Aorta (tissue), 5 donors: ENCODE data around the gene FNDC3B. TPM values are rescaled to one million over a fixed set of nuclear protein-coding genes. Genes with fewer than 3 reads are reported as not detected.

Experiments
- ATAC-seq: fragments of 200-7000 bp; cut with Tn5 transposase; one replicate; pipeline ENCODE4 v1.9.1; 2022; ENCODE audit warnings: moderate library complexity; ENCODE audit not compliant: low FRiP score
- DNase-seq, 2 donors: peaks; one replicate each; pipeline ENCODE4 v3.0.0-alpha.2; 2020
- H3K27ac ChIP-seq, 2 donors: one replicate each; pipeline ENCODE4 v1.5.1; 2013; ENCODE audit warnings: low read length in 2 of 2, mild to moderate bottlenecking in 2 of 2, moderate library complexity in 2 of 2, control low read depth in 1 of 2, inconsistent platforms in 1 of 2, low read depth in 1 of 2
- H3K27me3 ChIP-seq, 2 donors: one replicate each; pipeline ENCODE4 v1.6.1; 2013; ENCODE audit warnings: control low read depth in 1 of 2, low read length in 1 of 2, mild to moderate bottlenecking in 1 of 2, moderate library complexity in 1 of 2; ENCODE audit not compliant: insufficient read depth in 2 of 2, control insufficient read depth in 1 of 2
- H3K36me3 ChIP-seq, 2 donors: one replicate each; pipeline ENCODE4 v1.6.1; 2013; ENCODE audit warnings: control low read depth in 1 of 2, low read length in 1 of 2, mild to moderate bottlenecking in 1 of 2; ENCODE audit not compliant: insufficient read depth in 2 of 2, control insufficient read depth in 1 of 2
- H3K4me1 ChIP-seq, 2 donors: one replicate each; pipeline ENCODE4 v1.6.1; 2013; ENCODE audit warnings: low read length in 2 of 2, control low read depth in 1 of 2, mild to moderate bottlenecking in 1 of 2, moderate library complexity in 1 of 2; ENCODE audit not compliant: insufficient read depth in 2 of 2, control insufficient read depth in 1 of 2
- H3K4me3 ChIP-seq, 2 donors: one replicate each; pipeline ENCODE4 v1.5.1; 2013; ENCODE audit warnings: low read length in 2 of 2, control low read depth in 1 of 2, mild to moderate bottlenecking in 1 of 2
- H3K9me3 ChIP-seq: one replicate; pipeline ENCODE4 v1.6.1; 2013; ENCODE audit warnings: mild to moderate bottlenecking, low read length; ENCODE audit not compliant: control insufficient read depth
- WGBS, 2 donors: extraction: QIAGEN DNeasy Blood & Tissue Kit; methylation state at CpG; one replicate each; pipeline ENCODE4 v1.1.7; 2013; 5-methylcytosine and 5-hydroxymethylcytosine counted together
- intact Hi-C, 2 donors: fragments of 100-400 bp; cut with DNase I; formaldehyde crosslinking; loops; one replicate each; pipeline versions ENCODE4 v1.14.2 to v1.15.0; 2022
- polyA plus RNA-seq, 2 donors: library from polyadenylated mRNA; stranded (reverse); fragments of 200-250 nt; gene quantifications; one replicate each; pipeline ENCODE4 v1.2.3, GENCODE V29; 2013
- total RNA-seq, 2 donors: library from RNA; stranded (reverse); fragmentation: NEBNext Ultra II Directional; extraction: Animal tissue kit (Norgen Biotek cat#: 25700); gene quantifications; one replicate each; pipeline ENCODE4 v1.2.1, GENCODE V29; 2021
- donor health status: healthy with polysubstance abuse.
- donor health status: Bipolar disorder and iron deficiency.
- donor health status: DM: no; HTN: no; CAD: no.
- donor health status: DM: no; HTN: no; CAD: no.
- donor health status: DM: yes; HTN: yes; CAD: no.

The FNDC3B gene
- total and polyA plus RNA-seq, 4 donors: 12.5 to 239 (median 120) TPM

DNA sequence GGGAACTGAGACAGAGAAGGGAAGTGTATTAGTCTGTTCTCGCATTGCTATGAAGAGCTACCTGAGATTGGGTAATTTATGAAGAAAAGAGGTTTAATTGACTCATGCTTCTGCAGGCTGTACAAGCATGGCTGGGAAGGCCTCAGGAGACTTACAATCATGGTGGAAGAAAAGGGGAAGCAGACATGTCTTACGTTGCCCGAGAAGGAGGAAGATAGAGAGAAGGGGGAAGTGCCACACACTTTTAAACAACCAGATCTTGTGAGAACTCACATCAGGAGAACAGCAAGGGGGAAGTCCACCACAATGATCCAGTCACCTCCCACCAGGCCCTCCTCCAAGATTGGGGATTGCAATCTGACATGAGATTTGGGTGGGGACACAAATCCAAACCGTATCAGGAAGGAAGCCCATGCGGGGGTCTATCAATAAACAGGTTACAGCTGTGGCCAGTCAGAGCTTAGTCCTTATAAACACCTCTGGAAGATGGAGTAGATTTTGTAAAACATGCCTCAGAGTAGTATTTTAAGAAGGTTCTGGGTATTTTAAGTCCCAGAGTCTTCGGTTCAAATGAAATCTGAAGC, 254.9 kb downstream of the FNDC3B start:
- intact Hi-C loops: loop anchor here in 1 of 2 donors (5.0 kb wide), 1 partner anchor 38 kb away; no protein-coding TSS in a partner anchor

GRCh38 chr3:172296248-172296974, 257.0 kb downstream of the FNDC3B start:
- Histone ChIP-seq H3K27me3 (no peaks in the 10 kb centered on the region), H3K4me3 (no peak overlapping the region), H3K27ac (peak overlapping the region in 1 of 2 donors; percentile 25), H3K36me3 (peaks cover 0 to 5% of the 10 kb centered on the region in 2 donors), H3K4me1 (peaks cover 0 to 3% of the 10 kb centered on the region in 2 donors), H3K9me3 (no peaks in the 10 kb centered on the region)
- intact Hi-C loops: no loop called here
- ATAC-seq (no peak), DNase-seq (no peak)
- 75 to 78% methylated on average over 9 of the region's 9 CpGs for whole genome bisulfite sequencing, 2 donors

More for the DNA sequence above, 254.9 kb downstream of the FNDC3B start:
- no peaks in the 10 kb centered on the region for H3K27me3 ChIP-seq
- DNase-seq (no peak), ATAC-seq (no peak)
- peaks cover 0 to 3% of the 10 kb centered on the region in 2 donors for H3K4me1 ChIP-seq
- H3K27ac ChIP-seq: no peak overlapping the region
- H3K9me3 ChIP-seq: no peaks in the 10 kb centered on the region
- no peak overlapping the region for H3K4me3 ChIP-seq
- H3K36me3 ChIP-seq: peaks cover 0 to 5% of the 10 kb centered on the region in 2 donors
- 91 to 94% methylated on average over 6 of the region's 6 CpGs for WGBS, 2 donors

DNA sequence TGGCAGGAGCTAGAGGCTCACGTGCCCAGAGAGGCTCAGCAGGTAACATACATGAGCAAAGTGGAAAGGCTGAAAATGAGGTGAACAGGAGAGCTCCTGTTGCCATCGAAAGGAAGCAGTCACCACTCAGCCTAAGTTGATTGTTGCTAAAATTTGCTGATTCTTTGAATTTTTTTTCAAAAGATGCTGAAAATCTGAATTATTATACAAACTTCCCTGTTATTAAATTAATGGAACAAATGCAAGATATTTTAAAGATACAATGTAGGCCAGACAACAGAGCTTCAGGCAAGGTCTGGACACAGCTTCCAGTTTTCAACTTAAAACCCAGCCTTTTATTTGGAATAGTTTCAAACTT, 257.6 kb downstream of the FNDC3B start:
- Histone ChIP-seq H3K27ac (no peak overlapping the region), H3K9me3 (no peaks in the 10 kb centered on the region), H3K36me3 (peaks cover 0 to 7% of the 10 kb centered on the region in 2 donors), H3K4me3 (no peak overlapping the region), H3K27me3 (no peaks in the 10 kb centered on the region), H3K4me1 (peaks cover 2% of the 10 kb centered on the region in 2 donors)
- intact Hi-C loops: no loop called here
- ATAC-seq (no peak), DNase-seq (no peak)
- 92 to 93% methylated on average over 2 of the region's 2 CpGs for WGBS, 2 donors

- Histone ChIP-seq H3K27ac (no peak overlapping the region), H3K36me3 (peaks cover 0 to 7% of the 10 kb centered on the region in 2 donors), H3K4me1 (peaks cover 0 to 4% of the 10 kb centered on the region in 2 donors), H3K9me3 (no peaks in the 10 kb centered on the region), H3K4me3 (no peak overlapping the region), H3K27me3 (no peaks in the 10 kb centered on the region)
- DNase-seq (no peak), ATAC-seq (no peak)
- WGBS, 2 donors: 96 to 98% methylated on average over 3 of the region's 3 CpGs
- intact Hi-C loops: no loop called here
These were observed 258.9 kb downstream of the FNDC3B start for GRCh38 chr3:172298247-172298646.

- no peaks in the 10 kb centered on the region for H3K27me3 ChIP-seq
- WGBS, 2 donors: 70 to 71% methylated on average over 2 of the region's 2 CpGs
- no peak overlapping the region for H3K27ac ChIP-seq
- H3K4me1 ChIP-seq: peaks cover 0 to 8% of the 10 kb centered on the region in 2 donors
- no peak overlapping the region for H3K4me3 ChIP-seq
- H3K9me3 ChIP-seq: no peaks in the 10 kb centered on the region
- ATAC-seq (no peak), DNase-seq (no peak)
- peaks cover 0 to 5% of the 10 kb centered on the region in 2 donors for H3K36me3 ChIP-seq
- intact Hi-C loops: no loop called here
These were observed 260.8 kb downstream of the FNDC3B start for GRCh38 chr3:172300187-172300586.

GRCh38 chr3:172300862-172301261, 261.5 kb downstream of the FNDC3B start:
- Histone ChIP-seq H3K36me3 (peaks cover 0 to 5% of the 10 kb centered on the region in 2 donors), H3K4me3 (no peak overlapping the region), H3K27ac (no peak overlapping the region), H3K27me3 (no peaks in the 10 kb centered on the region), H3K4me1 (peaks cover 0 to 13% of the 10 kb centered on the region in 2 donors), H3K9me3 (no peaks in the 10 kb centered on the region)
- 79 to 83% methylated on average over 5 of the region's 5 CpGs for WGBS, 2 donors
- DNase-seq: no peak
- intact Hi-C loops: no loop called here
- no peak for ATAC-seq

GRCh38 chr3:172302203-172302602, 262.8 kb downstream of the FNDC3B start:
- DNase-seq (no peak), ATAC-seq (no peak)
- 59 to 61% methylated on average over 2 of the region's 2 CpGs for WGBS, 2 donors
- Histone ChIP-seq H3K27me3 (no peaks in the 10 kb centered on the region), H3K4me3 (no peak overlapping the region), H3K27ac (no peak overlapping the region), H3K36me3 (peaks cover 0 to 2% of the 10 kb centered on the region in 2 donors), H3K9me3 (no peaks in the 10 kb centered on the region), H3K4me1 (peaks cover 0 to 13% of the 10 kb centered on the region in 2 donors)
- intact Hi-C loops: no loop called here

DNA sequence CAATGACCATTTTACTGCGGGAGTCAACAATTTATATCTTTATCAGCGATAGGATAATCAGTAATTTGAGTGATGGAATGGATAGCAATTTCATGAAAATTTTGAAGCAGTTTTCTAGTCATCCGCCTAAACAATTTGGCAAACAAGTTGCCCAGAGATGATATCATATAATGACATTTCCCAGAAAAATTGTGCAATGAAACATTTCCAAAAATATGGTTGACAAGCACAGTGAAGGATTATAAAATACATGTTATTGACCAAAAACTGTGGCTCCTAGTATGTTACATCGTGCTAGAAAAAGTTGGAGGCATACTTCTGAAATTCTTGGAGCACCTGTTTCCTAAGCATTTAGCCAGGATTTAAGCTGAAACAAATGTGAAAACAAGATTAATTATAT, 263.8 kb downstream of the FNDC3B start:
- ATAC-seq (no peak), DNase-seq (no peak)
- peaks cover 0 to 13% of the 10 kb centered on the region in 2 donors for H3K4me1 ChIP-seq
- no peak overlapping the region for H3K4me3 ChIP-seq
- intact Hi-C loops: no loop called here
- no peaks in the 10 kb centered on the region for H3K27me3 ChIP-seq
- no peak overlapping the region for H3K27ac ChIP-seq
- H3K36me3 ChIP-seq: peaks cover 0 to 2% of the 10 kb centered on the region in 2 donors
- WGBS, 2 donors: 28% methylated on average over 4 of the region's 4 CpGs
- H3K9me3 ChIP-seq: no peaks in the 10 kb centered on the region
